ENCODE measurements around the gene RAP1GAP2. TPM values are rescaled to one million over a fixed set of nuclear protein-coding genes. Genes with fewer than 3 reads are reported as not detected.

Gene RAP1GAP2
- total RNA-seq, 1 donor from 2014 or later, result 10.6 TPM

DNA sequence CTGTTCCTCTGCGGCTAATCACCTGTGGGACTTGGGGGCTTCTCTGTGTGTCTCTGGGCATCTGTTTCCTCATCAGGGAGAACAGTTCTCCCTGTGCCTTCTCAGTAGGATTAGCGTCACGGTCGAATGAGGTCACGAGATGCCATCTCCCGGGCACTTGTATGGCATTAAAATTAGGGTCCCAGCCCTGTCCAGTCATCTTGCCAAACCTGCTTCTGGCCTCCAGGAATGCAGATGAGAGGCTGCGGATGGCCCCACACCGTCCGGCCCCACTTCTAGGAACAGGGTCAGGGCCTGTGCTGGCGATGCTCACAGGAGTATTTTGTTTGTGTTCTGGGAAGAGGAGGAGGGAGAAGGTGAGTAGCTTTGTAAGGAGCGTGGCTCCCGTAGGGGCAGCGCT is 208.7 kb downstream of the RAP1GAP2 start:
- peaks cover 8% of the 10 kb centered on the region for H3K27me3 Mint-ChIP-seq (ENCODE audit: unreplicated experiment)
- no peak for TF ChIP-seq CTCF (IDR thresholded peaks at IDR 0.05; ENCODE audit: unreplicated experiment)
- H3K4me1 Mint-ChIP-seq (ENCODE audit: unreplicated experiment), result peaks cover 24% of the 10 kb centered on the region
- H3K9me3 Mint-ChIP-seq (ENCODE audit: unreplicated experiment), result no peaks in the 10 kb centered on the region
- no peak overlapping the region for H3K27ac Mint-ChIP-seq (ENCODE audit: unreplicated experiment)
- DNase-seq (ENCODE audit: low spot score), result no peak
- H3K36me3 Mint-ChIP-seq (ENCODE audit: low read depth, unreplicated experiment), result peaks cover 9% of the 10 kb centered on the region
- H3K4me3 Mint-ChIP-seq (ENCODE audit: unreplicated experiment), result no peak overlapping the region

- H3K27me3 Mint-ChIP-seq (ENCODE audit: unreplicated experiment), result peaks cover 10% of the 10 kb centered on the region
- DNase-seq (ENCODE audit: low spot score), result no peak
- H3K4me3 Mint-ChIP-seq (ENCODE audit: unreplicated experiment), result no peak overlapping the region
- H3K4me1 Mint-ChIP-seq (ENCODE audit: unreplicated experiment), result peaks cover 28% of the 10 kb centered on the region
- no peaks in the 10 kb centered on the region for H3K9me3 Mint-ChIP-seq (ENCODE audit: unreplicated experiment)
- H3K27ac Mint-ChIP-seq (ENCODE audit: unreplicated experiment), result no peak overlapping the region
- TF ChIP-seq CTCF (IDR thresholded peaks at IDR 0.05; ENCODE audit: unreplicated experiment), result no peak
- peaks cover 9% of the 10 kb centered on the region for H3K36me3 Mint-ChIP-seq (ENCODE audit: low read depth, unreplicated experiment)
Observed at GRCh38 chr17:3005696-3006095, 209.5 kb downstream of the RAP1GAP2 start.

DNA sequence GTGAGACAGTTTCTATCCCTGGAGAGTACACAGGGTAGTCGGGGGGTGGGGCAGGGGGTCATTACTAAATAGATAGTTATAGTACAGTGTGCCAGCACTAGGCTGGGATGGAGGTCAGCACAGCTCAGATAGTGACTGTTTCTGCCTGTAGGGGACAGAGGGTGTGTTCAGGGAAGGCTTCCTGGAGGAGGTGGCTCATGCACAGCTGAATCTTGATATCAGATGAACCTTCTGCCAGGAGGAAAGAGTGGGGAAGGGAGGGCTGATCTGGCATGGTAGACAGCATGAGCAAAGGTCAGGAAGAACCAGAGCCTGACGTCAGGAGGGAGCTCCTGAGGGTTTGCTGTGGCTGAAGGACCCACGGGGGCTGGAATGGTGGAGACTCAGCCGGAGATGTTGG is 210.6 kb downstream of the RAP1GAP2 start:
- Mint-ChIP-seq H3K4me3 (ENCODE audit: unreplicated experiment) (peak overlapping the region; percentile 19), H3K27me3 (ENCODE audit: unreplicated experiment) (peaks cover 10% of the 10 kb centered on the region), H3K27ac (ENCODE audit: unreplicated experiment) (no peak overlapping the region), H3K9me3 (ENCODE audit: unreplicated experiment) (no peaks in the 10 kb centered on the region), H3K4me1 (ENCODE audit: unreplicated experiment) (peaks cover 28% of the 10 kb centered on the region), H3K36me3 (ENCODE audit: low read depth, unreplicated experiment) (peaks cover 9% of the 10 kb centered on the region)
- DNase-seq (ENCODE audit: low spot score), result no peak
- TF ChIP-seq CTCF (IDR thresholded peaks at IDR 0.05; ENCODE audit: unreplicated experiment), result no peak

DNA sequence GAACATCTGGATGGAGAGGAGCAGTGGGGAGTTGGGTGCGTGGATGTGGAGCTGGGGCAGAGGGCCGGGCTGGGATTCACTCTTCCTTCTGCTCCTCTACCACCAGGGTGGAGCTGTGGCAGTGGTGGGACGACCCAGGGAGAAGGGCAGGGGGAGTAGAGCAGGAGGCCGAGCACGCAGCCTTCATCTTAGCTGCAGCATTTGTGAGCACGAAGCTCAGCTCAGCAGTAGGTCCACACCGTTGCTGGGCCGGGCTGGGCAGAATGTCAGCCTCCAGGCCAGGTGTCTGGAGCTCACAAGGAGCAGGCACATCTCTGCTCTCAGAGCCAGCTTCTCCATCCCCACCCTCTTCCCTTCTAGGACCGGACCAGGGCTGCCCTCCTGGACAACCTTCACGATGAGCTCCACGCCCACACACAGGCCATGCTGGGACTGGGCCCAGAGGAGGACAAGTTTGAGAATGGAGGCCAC is 211.4 kb downstream of the RAP1GAP2 start:
- peaks cover 24% of the 10 kb centered on the region for H3K4me1 Mint-ChIP-seq (ENCODE audit: unreplicated experiment)
- H3K9me3 Mint-ChIP-seq (ENCODE audit: unreplicated experiment), result no peaks in the 10 kb centered on the region
- H3K4me3 Mint-ChIP-seq (ENCODE audit: unreplicated experiment), result no peak overlapping the region
- no peak for DNase-seq (ENCODE audit: low spot score)
- TF ChIP-seq CTCF (IDR thresholded peaks at IDR 0.05; ENCODE audit: unreplicated experiment), result no peak
- no peak overlapping the region for H3K27ac Mint-ChIP-seq (ENCODE audit: unreplicated experiment)
- H3K27me3 Mint-ChIP-seq (ENCODE audit: unreplicated experiment), result peaks cover 11% of the 10 kb centered on the region
- H3K36me3 Mint-ChIP-seq (ENCODE audit: low read depth, unreplicated experiment), result peaks cover 9% of the 10 kb centered on the region

- peaks cover 11% of the 10 kb centered on the region for H3K27me3 Mint-ChIP-seq (ENCODE audit: unreplicated experiment)
- no peak overlapping the region for H3K27ac Mint-ChIP-seq (ENCODE audit: unreplicated experiment)
- no peaks in the 10 kb centered on the region for H3K9me3 Mint-ChIP-seq (ENCODE audit: unreplicated experiment)
- peaks cover 22% of the 10 kb centered on the region for H3K4me1 Mint-ChIP-seq (ENCODE audit: unreplicated experiment)
- peaks cover 9% of the 10 kb centered on the region for H3K36me3 Mint-ChIP-seq (ENCODE audit: low read depth, unreplicated experiment)
- no peak for TF ChIP-seq CTCF (IDR thresholded peaks at IDR 0.05; ENCODE audit: unreplicated experiment)
- H3K4me3 Mint-ChIP-seq (ENCODE audit: unreplicated experiment), result no peak overlapping the region
- no peak for DNase-seq (ENCODE audit: low spot score)
Observed at GRCh38 chr17:3008336-3009288, 212.4 kb downstream of the RAP1GAP2 start.
